ENCODE data around the gene DNMT3B.
"Not testable (repeated sequence)": the region's sequence is repeated elsewhere in the genome, so short reads cannot be mapped to it uniquely, and the experiment has no call there.

DNMT3B gene

GRCh38 chr20:32792316-32792715 lies 30.1 kb downstream of the DNMT3B start:
- DNase-seq: peak; percentile 72

DNA sequence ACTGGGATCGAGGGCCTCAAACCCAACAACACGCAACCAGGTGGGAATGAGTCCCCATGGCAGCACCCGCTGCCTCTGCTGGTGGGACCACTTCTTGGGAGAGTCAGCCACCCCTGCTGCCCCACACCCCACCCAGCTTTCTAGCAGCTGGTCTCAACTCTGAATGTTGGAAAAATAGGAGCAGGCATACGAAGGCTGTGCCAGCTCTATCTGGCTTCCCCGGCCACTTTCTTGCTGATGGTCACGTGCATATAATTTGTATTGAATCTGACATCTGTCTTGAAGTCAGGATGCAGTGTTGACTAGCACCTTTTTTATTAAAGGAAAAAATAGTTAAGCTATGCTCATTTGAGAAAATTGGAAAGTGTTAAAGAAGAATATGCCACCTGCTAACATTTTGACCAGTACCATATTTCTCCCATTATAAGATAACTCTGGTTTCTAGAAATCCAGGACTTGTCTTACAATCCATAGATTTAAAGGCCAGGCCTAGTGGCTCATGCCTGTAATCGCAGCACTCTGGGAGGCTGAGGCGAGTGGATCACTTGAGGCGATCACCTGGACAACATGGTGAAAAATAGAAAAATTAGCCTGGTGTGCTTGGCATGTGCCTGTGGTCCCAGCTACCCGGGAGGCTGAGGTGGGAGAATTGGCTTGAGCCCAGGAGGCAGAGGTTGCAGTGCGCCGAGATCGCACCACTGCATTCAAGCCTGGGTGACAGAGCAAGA lies 30.7 kb downstream of the DNMT3B start:
- no peak for DNase-seq

- DNase-seq: no peak
Measured at GRCh38 chr20:32796383-32796948, 34.3 kb downstream of the DNMT3B start.

DNA sequence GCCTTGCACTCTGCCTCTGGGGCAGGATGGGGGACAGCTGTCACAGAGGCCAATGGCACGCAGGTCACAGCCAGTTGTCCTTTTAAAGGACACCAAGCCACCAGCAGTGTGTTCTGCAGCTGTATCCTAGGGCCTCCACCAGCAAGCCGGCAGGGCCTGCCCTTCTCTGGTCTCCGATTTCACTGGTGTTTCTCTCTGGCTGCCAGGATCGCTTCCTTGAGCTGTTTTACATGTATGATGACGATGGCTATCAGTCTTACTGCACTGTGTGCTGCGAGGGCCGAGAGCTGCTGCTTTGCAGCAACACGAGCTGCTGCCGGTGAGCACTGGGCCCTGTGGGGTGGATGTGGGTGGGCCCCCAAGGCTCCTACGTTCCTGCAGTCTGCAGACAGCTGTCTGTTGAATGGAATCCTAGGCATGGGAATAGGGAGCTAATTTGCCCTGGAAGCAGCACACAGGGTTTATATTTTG lies 34.8 kb downstream of the DNMT3B start:
- no peak for DNase-seq

DNA sequence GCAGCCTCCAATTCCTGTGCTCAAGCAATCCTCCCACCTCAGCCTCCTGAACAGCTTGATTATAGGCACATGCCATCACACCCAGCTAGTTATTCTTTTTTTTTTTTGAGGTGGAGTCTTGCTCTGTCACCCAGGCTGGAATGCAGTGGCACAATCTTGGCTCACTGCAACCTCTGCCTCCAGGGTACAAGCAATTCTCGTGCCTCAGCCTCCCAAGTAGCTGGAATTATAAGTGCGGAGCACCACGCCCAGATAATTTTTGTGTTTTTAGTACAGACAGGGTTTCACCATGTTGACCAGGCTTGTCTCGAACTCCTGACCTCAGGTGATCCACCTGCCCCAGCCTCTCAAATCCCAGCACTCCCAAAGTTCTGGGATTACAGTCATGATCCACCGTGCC lies 35.4 kb downstream of the DNMT3B start:
- DNase-seq: not testable (repeated sequence)

GRCh38 chr20:32798046-32798981 lies 36.1 kb downstream of the DNMT3B start:
- no peak for DNase-seq

DNA sequence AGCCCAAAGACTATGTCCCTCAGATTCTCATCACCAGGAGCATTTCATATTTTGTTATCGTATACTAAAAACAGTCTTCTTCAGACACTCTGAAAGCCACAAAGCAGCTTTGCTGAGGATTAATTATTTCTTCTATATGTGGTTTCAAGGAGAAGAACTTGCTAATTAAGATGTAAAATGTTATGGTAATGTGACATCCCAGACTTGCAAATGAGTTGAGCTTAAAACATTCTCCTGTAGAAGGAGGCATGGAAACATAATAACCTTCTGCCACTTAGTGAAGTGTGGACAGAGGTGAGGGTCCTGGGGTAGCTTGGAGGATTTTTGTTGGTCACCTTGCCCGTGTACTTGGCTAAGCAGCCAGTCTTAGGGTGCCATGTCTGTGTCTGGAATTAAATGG lies 40.9 kb downstream of the DNMT3B start:
- DNase-seq: no peak

DNA sequence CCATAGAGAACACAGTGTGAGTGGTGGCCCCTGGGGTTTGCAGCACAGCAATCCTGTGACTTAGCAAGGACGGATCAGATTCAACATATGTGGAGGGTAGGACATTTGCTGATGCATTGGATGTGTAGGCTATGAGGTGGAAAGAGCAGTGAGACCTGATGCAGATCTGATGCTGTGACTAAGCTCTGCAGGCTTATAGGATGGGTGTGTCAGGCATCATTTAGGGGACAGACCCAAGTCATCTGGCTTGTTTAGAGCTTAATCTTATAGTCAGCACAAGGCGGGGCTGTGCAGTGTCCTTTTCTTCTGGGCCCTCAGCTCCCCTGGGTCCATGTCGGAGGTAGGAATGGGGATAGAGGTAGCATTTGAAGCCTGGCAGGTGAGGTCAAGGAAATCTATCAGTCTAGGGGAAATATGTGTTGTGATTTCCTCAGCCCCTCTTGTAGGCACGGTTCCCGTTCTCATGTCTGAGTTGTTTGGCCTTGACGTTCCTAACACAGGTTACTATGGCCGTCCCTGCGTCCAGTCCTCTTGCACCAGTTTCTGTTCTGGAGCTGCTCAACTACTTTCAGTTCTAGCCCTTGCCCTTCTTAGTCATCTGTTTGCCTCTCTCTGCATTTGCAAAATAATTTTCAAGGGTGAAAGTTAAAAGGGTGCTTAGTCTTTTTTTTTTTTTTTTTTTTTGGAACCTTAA lies 42.0 kb downstream of the DNMT3B start:
- DNase-seq: peak; percentile 34

DNA sequence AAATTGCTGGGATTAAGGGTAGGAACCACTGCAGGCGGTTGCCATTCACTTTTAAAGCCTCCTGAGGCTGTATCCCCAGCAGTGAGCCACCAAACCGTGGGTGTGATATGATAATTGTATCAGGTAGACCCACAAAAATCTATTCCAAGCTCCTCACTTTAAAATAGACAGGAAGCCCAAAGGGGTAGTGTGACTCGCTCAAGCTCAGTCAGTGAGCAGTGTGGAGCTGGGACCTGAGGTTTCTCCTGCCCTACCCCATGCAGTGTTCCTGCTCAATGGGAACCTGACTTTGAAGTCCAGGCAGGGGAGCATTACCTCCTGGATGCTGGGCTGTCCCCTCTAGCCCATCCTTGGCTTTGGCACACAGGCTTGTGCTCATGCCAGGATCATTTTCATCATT lies 42.6 kb downstream of the DNMT3B start:
- no peak for DNase-seq

DNA sequence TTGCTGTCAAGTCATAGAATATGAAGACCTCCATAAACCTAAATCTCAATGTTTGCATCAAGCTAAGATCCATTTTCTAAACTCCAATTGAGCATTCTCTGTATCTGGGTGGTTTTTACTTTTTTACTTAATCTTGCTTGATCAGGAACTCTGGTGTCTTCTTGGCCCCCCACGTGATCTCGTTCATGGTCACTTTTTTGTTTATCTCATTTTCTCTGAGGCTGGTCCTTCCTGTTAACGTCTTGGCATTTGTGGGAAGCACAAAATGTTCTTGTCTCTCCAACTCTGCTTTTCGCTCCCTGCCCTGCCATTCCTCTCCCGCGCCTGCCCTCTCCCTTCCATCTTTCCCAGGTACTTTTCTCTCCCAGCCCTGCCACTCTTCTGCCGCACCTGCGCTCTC lies 43.5 kb downstream of the DNMT3B start:
- DNase-seq: peak; percentile 72

GRCh38 chr20:32806356-32806755 lies 44.2 kb downstream of the DNMT3B start:
- no peak for DNase-seq

DNA sequence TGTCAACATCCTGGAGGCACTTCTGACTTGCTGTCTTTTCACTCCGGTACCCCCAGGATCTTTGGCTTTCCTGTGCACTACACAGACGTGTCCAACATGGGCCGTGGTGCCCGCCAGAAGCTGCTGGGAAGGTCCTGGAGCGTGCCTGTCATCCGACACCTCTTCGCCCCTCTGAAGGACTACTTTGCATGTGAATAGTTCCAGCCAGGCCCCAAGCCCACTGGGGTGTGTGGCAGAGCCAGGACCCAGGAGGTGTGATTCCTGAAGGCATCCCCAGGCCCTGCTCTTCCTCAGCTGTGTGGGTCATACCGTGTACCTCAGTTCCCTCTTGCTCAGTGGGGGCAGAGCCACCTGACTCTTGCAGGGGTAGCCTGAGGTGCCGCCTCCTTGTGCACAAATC lies 45.5 kb downstream of the DNMT3B start:
- DNase-seq: no peak

DNA sequence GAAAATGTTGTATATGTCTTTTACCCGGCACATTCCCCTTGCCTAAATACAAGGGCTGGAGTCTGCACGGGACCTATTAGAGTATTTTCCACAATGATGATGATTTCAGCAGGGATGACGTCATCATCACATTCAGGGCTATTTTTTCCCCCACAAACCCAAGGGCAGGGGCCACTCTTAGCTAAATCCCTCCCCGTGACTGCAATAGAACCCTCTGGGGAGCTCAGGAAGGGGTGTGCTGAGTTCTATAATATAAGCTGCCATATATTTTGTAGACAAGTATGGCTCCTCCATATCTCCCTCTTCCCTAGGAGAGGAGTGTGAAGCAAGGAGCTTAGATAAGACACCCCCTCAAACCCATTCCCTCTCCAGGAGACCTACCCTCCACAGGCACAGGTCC lies 46.3 kb downstream of the DNMT3B start:
- no peak for DNase-seq

DNA sequence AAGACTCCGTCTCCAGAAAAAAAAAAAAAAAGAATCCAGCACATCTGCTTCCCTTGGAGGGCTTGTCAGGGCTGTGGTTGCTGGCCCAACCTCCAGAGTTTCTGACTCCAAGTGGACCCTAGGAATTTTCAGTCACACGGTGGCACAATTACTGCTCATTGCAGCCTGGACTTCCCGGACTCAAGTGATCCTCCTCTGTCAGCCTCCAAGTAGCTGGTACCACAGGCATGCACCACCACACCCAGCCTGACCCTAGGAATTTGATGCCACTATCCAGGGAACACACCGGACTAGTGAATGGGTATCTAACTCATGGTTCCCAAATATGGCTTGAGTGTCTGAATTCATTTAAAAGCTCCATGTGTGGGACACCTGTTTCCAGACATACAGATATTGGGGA lies 47.7 kb downstream of the DNMT3B start:
- DNase-seq: no peak

DNA sequence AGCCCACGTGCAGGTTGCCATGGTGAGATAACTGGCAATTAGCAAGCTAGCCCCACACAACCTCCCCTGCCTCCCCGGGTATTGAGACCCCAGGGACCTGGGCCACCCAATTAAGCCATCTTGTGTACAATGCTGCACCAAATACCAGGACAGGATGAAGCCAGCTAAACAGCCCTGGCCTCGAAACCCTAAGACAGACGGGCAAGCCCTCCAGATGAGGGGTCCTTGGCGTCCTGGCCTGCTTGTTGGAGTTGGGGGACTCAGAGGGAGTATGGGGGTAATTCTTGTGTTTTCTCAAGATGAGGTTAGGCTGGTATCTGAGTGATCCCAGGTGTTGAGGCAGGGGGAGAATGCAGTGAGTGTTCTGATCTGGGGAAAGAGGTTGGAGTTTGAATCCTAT lies 48.8 kb downstream of the DNMT3B start:
- DNase-seq: no peak

DNA sequence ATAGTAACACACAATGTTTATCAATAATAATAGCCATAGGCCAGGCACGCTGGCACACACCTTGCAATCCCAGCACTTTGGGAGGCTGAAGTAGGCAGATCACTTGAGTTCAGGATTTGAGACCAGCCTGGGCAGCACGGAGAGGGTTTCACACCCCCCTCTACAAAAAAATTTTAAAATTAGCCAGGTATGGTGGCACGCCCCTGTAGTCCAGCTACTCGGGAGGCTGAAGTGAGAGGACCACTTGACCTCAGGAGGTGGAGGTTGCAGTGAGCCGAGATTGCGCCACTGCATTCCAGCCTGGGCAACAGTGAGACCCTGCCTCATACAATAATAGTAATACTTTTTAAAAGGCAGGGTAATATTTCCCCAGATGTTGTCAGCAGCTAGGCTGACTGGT lies 49.7 kb downstream of the DNMT3B start:
- no peak for DNase-seq

GRCh38 chr20:32819992-32820697 lies 58.0 kb downstream of the DNMT3B start:
- DNase-seq: peak; percentile 82

DNA sequence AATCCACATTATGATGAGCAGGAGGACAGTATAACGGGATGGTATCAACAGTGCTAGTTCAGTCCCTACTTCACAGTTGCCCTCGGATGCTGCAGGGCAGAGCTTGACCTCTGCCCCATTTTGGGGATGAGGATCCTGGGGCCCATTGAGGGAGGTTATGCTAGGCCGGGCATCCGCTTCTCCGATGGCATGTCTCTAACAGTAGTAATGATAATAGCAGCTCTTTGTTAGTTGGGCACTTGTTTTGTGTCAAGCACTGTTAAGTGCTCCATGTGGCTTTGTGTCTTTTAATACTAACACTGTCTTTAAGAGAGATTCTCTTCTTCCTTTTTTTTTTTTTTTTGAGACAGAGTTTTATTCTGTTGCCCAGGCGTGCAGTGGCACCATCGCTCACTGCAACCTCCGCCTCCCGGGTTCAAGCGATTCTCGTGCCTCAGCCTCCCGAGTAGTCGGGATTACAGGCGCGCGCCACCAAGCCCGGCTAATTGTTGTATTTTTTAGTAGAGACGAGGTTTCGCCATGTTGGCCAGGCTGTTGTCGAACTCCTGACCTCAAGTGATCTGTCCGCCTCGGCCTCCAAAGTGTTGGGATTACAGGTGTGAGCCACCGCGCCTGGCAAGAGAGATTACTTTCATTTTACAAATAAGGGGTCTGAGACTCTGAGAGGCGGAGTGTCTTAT lies 58.7 kb downstream of the DNMT3B start:
- DNase-seq: no peak

DNA sequence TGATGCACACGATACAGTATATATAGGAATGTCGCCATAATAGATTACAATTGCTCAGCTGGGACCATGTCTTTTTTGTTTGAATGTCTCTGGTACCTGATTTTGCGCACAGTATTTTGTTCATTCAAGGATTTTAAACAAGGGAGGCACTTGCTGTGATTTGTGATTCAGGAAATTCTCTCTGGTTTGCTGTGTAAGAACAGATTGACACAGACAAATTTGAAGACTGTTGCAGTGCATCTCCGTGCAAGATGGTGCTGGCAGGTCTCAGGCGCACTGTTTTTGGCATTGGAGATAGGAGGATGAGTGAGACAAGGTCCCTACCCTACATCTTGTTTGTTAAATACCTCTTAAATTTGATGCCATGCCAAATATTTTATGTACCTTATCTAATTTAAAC lies 60.0 kb downstream of the DNMT3B start:
- DNase-seq: no peak

DNA sequence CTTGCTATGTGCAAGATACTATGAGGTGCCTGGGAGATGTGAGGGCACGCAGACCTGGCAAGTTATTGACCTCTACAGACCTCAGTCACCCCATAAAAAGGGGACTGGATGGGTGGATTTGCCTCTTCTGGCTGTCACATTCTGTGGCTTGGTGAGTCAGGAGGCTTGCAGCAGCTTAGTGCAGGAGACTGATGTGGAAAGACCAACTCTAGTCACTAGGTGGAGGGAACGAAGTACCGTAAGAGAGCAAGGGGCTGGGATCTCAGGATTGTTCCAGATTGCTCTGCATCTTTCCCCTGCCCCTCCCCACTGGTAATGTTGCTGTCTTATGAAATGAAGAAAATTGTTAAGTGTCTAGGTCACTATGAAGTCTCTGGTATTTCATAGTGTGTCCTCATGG lies 60.9 kb downstream of the DNMT3B start:
- DNase-seq: peak; percentile 49

GRCh38 chr20:32823737-32824588 lies 61.8 kb downstream of the DNMT3B start:
- DNase-seq: peak; percentile 43
